ENCODE measurements around the gene CLSTN1.
"Not testable (repeated sequence)": the region's sequence is repeated elsewhere in the genome, so short reads cannot be mapped to it uniquely, and the experiment has no call there.

Gene CLSTN1

GRCh38 chr1:9712767-9713166 lies 111.0 kb downstream of the CLSTN1 start:
- peaks cover 15% of the 10 kb centered on the region; the same call in 1 of the 2 replicates for H3K4me1 ChIP-seq (ENCODE audit: insufficient read depth, low read length)
- not testable (repeated sequence) for H3K36me3 ChIP-seq (ENCODE audit: insufficient read depth, low read length); H3K9me3 ChIP-seq (ENCODE audit: control insufficient read depth, insufficient read depth, low read length); H3K9ac ChIP-seq (ENCODE audit: low read depth, low read length)

- no peaks in the 10 kb centered on the region; the same call in 1 of the 2 replicates for H3K36me3 ChIP-seq (ENCODE audit: insufficient read depth, low read length)
Measured at GRCh38 chr1:9711466-9712020, 112.2 kb downstream of the CLSTN1 start.

GRCh38 chr1:9710037-9710436 lies 113.7 kb downstream of the CLSTN1 start:
- H3K4me1 ChIP-seq (ENCODE audit: insufficient read depth, low read length) = peaks cover 4% of the 10 kb centered on the region; the same call in 1 of the 2 replicates
- H3K36me3 ChIP-seq (ENCODE audit: insufficient read depth, low read length) = no peaks in the 10 kb centered on the region; the same call in 1 of the 2 replicates
- no peak overlapping the region for H3K9ac ChIP-seq (ENCODE audit: low read depth, low read length)
- H3K9me3 ChIP-seq (ENCODE audit: control insufficient read depth, insufficient read depth, low read length) = no peaks in the 10 kb centered on the region

More at GRCh38 chr1:9711466-9712020, 112.2 kb downstream of the CLSTN1 start:
- H3K9me3 ChIP-seq (ENCODE audit: control insufficient read depth, insufficient read depth, low read length) = no peaks in the 10 kb centered on the region
- peaks cover 6% of the 10 kb centered on the region; the same call in 1 of the 2 replicates for H3K4me1 ChIP-seq (ENCODE audit: insufficient read depth, low read length)
- no peak overlapping the region for H3K9ac ChIP-seq (ENCODE audit: low read depth, low read length)

DNA sequence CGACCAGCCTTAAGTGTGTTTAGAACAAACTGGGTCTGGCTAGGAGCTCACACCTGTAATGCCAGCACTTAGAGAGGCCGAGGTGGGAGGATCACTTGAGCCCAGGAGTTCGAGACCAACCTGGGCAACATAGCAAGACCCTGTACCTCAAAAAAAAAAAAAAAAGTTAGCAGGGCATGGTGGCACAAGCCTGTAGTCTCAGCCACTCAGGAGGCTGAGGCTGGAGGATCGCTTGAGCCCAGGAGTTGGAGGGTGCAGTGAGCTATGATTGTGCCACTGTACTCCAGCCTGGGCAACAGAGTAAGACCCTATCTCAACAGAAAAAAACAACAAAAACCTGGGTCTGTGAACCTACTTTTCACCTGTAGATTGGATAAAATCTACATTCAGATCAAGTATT lies 117.6 kb downstream of the CLSTN1 start:
- Histone ChIP-seq H3K9ac (ENCODE audit: low read depth, low read length) (no peak overlapping the region), H3K9me3 (ENCODE audit: control insufficient read depth, insufficient read depth, low read length) (no peaks in the 10 kb centered on the region)

GRCh38 chr1:9705337-9706093 lies 118.2 kb downstream of the CLSTN1 start:
- H3K9me3 ChIP-seq (ENCODE audit: control insufficient read depth, insufficient read depth, low read length) = no peaks in the 10 kb centered on the region
- H3K36me3 ChIP-seq (ENCODE audit: insufficient read depth, low read length) = no peaks in the 10 kb centered on the region
- no peak overlapping the region for H3K9ac ChIP-seq (ENCODE audit: low read depth, low read length)
- H3K4me1 ChIP-seq (ENCODE audit: insufficient read depth, low read length) = peaks cover 6% of the 10 kb centered on the region

More for the DNA sequence above, 117.6 kb downstream of the CLSTN1 start:
- H3K4me1 ChIP-seq (ENCODE audit: insufficient read depth, low read length) = no peaks in the 10 kb centered on the region; the same call in 1 of the 2 replicates
- H3K36me3 ChIP-seq (ENCODE audit: insufficient read depth, low read length) = no peaks in the 10 kb centered on the region

- Histone ChIP-seq H3K4me1 (ENCODE audit: insufficient read depth, low read length) (peaks cover 11% of the 10 kb centered on the region), H3K9me3 (ENCODE audit: control insufficient read depth, insufficient read depth, low read length) (no peaks in the 10 kb centered on the region), H3K36me3 (ENCODE audit: insufficient read depth, low read length) (no peaks in the 10 kb centered on the region), H3K9ac (ENCODE audit: low read depth, low read length) (no peak overlapping the region)
Measured at GRCh38 chr1:9703681-9704080, 120.1 kb downstream of the CLSTN1 start.

GRCh38 chr1:9703165-9703509 lies 120.6 kb downstream of the CLSTN1 start:
- H3K4me1 ChIP-seq (ENCODE audit: insufficient read depth, low read length) = peaks cover 11% of the 10 kb centered on the region
- no peaks in the 10 kb centered on the region for H3K9me3 ChIP-seq (ENCODE audit: control insufficient read depth, insufficient read depth, low read length)
- no peak overlapping the region for H3K9ac ChIP-seq (ENCODE audit: low read depth, low read length)
- no peaks in the 10 kb centered on the region for H3K36me3 ChIP-seq (ENCODE audit: insufficient read depth, low read length)

- H3K4me1 ChIP-seq (ENCODE audit: insufficient read depth, low read length) = peaks cover 11% of the 10 kb centered on the region
- no peaks in the 10 kb centered on the region for H3K9me3 ChIP-seq (ENCODE audit: control insufficient read depth, insufficient read depth, low read length)
- no peak overlapping the region for H3K9ac ChIP-seq (ENCODE audit: low read depth, low read length)
- no peaks in the 10 kb centered on the region for H3K36me3 ChIP-seq (ENCODE audit: insufficient read depth, low read length)
Measured at GRCh38 chr1:9701665-9702064, 122.1 kb downstream of the CLSTN1 start.

- Histone ChIP-seq H3K9me3 (ENCODE audit: control insufficient read depth, insufficient read depth, low read length) (no peaks in the 10 kb centered on the region), H3K36me3 (ENCODE audit: insufficient read depth, low read length) (no peaks in the 10 kb centered on the region), H3K9ac (ENCODE audit: low read depth, low read length) (no peak overlapping the region), H3K4me1 (ENCODE audit: insufficient read depth, low read length) (peaks cover 11% of the 10 kb centered on the region)
Measured at GRCh38 chr1:9700340-9700739, 123.4 kb downstream of the CLSTN1 start.

- Histone ChIP-seq H3K4me1 (ENCODE audit: insufficient read depth, low read length) (peaks cover 11% of the 10 kb centered on the region), H3K9me3 (ENCODE audit: control insufficient read depth, insufficient read depth, low read length) (no peaks in the 10 kb centered on the region), H3K9ac (ENCODE audit: low read depth, low read length) (no peak overlapping the region), H3K36me3 (ENCODE audit: insufficient read depth, low read length) (no peaks in the 10 kb centered on the region)
Measured at GRCh38 chr1:9699361-9699760, 124.4 kb downstream of the CLSTN1 start.

- Histone ChIP-seq H3K4me1 (ENCODE audit: insufficient read depth, low read length) (peaks cover 11% of the 10 kb centered on the region), H3K36me3 (ENCODE audit: insufficient read depth, low read length) (no peaks in the 10 kb centered on the region), H3K9ac (ENCODE audit: low read depth, low read length) (no peak overlapping the region), H3K9me3 (ENCODE audit: control insufficient read depth, insufficient read depth, low read length) (no peaks in the 10 kb centered on the region)
Measured at GRCh38 chr1:9696793-9697192, 127.0 kb downstream of the CLSTN1 start.

DNA sequence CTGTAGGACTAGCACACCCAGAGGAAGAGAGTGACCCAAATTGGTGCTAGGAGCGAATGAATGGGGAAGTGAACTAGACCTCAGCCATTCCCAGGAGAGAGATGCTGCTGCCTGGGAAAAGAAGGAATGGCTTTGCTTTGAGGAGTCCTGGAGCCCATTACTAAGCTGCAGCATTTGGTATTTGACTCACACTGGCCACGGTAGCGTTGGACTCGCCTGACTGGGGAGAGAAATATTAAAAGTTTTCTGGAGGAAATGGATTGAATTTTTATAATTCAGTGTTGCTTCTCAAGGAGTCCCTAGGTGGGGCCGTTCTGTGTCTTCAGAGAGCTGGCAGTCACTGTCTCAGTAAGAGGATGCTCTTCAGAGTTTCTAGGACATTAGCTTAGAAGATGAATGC lies 132.1 kb downstream of the CLSTN1 start:
- Histone ChIP-seq H3K4me1 (ENCODE audit: insufficient read depth, low read length) (peaks cover 11% of the 10 kb centered on the region), H3K9ac (ENCODE audit: low read depth, low read length) (no peak overlapping the region)

DNA sequence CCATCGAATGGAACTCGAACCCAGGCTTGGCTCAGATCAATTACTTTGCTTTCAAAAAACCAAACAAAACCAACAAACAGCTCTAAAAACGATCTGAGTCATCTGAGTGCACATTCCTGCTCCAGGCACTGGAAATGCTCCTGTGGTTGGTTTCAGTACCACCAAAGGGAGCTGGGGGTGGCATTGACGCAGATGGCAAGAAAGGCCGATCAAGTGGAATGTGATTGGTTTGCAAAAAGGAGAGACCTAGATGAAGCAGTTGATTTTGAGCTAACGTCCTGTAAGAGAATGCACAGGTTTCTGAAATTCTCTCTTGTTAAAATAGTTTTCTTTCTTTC lies 132.7 kb downstream of the CLSTN1 start:
- peaks cover 12% of the 10 kb centered on the region for H3K4me1 ChIP-seq (ENCODE audit: insufficient read depth, low read length)
- H3K9ac ChIP-seq (ENCODE audit: low read depth, low read length) = no peak overlapping the region
- H3K9me3 ChIP-seq (ENCODE audit: control insufficient read depth, insufficient read depth, low read length) = no peaks in the 10 kb centered on the region

More for the DNA sequence above, 132.1 kb downstream of the CLSTN1 start:
- no peaks in the 10 kb centered on the region for H3K9me3 ChIP-seq (ENCODE audit: control insufficient read depth, insufficient read depth, low read length)
- no peaks in the 10 kb centered on the region for H3K36me3 ChIP-seq (ENCODE audit: insufficient read depth, low read length)

DNA sequence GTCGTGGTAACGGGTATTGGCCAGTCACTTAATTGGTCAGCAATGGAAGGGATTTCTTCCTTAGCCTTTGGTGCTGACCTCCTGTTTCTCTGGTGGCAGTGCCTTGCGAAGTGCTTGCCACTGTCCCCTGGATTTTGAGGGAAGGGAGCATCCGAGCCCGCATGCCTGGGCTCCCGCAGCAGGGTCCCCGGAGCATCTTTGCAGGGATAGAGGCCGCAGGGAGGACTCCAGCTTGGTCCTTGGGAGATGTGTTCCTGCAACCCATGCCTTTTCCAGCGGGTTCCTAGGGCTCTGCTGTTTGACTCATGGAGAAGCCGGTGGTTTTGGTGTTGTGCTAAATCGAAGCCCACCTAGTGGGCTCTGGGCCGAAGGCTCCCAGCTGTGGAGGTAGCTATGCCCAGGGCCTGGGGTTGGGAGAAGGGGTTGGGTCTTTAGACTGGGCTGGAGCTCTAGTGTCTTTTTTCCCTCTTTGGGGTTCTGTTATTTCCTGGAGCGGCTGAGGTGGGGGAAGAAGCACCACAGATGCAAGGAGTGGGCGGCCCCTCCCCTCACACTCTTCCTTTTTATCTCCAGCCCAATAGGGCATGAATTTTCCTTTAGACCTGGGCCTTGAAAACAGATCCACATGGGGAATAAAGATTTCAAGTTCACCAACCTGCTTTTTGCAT lies 133.2 kb downstream of the CLSTN1 start:
- no peaks in the 10 kb centered on the region for H3K36me3 ChIP-seq (ENCODE audit: insufficient read depth, low read length)
- no peaks in the 10 kb centered on the region for H3K9me3 ChIP-seq (ENCODE audit: control insufficient read depth, insufficient read depth, low read length)
- H3K9ac ChIP-seq (ENCODE audit: low read depth, low read length) = peak overlapping the region; percentile 67
- peaks cover 16% of the 10 kb centered on the region for H3K4me1 ChIP-seq (ENCODE audit: insufficient read depth, low read length)

More for the DNA sequence above, 132.7 kb downstream of the CLSTN1 start:
- no peaks in the 10 kb centered on the region for H3K36me3 ChIP-seq (ENCODE audit: insufficient read depth, low read length)

DNA sequence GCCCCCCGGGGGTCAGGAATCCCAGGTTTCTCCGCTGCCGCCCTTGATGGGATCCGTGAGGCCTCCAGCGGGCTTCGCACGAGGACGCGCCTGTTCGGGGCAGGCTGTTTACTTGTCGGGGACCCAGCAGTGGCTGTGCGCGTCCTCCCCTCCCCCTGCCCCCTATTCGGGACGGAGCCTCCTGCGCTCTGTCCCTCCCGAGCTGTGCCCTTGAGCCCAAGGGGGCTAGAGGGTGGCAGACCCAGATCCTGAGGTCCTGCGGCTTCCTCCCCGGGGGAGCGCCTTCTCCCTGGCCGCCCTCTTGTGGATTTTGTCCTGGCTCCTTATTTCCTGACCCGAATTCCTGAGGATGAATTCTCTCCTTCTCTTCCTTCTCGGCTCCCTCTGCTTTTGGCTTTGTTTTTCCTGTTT lies 133.8 kb downstream of the CLSTN1 start:
- peaks cover 16% of the 10 kb centered on the region for H3K4me1 ChIP-seq (ENCODE audit: insufficient read depth, low read length)
- H3K9ac ChIP-seq (ENCODE audit: low read depth, low read length) = peak overlapping the region; percentile 67

More for the DNA sequence above, 133.8 kb downstream of the CLSTN1 start:
- Histone ChIP-seq H3K36me3 (ENCODE audit: insufficient read depth, low read length) (no peaks in the 10 kb centered on the region), H3K9me3 (ENCODE audit: control insufficient read depth, insufficient read depth, low read length) (no peaks in the 10 kb centered on the region)
